ENCODE data around the gene VARS1.

The VARS1 gene

DNA sequence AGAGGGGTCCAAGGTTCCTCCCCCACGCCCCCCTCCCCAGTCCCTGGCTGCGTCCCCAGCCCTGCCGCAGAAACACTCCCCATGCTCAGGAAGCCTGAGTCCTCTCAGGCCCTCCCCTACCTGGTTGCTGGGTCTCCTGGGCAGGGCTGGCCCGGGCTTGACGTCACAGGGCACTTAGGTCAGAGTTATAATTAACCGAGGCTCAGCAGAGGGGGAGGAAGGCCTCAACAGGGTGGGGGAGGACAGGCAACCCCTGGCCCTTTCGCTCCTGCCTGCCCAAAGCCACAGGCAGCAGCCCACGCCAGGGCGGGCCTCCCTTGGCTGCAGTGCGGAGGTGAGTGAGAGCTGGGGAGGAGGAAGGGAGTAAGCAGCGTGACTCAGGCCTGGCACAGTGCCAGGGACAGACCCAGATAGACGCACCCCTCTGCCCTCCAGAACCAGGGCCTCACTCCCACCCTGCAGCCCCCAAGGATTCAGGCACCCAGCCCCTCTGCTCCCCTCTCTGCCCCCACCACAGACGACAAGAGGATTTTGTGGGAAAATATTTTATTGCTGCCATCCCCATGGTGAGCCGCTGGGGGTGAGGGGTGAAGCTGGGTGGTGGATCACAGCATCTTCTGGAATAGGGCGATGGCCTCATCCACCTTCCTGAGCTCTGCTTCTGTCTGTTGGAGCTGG, 18.4 kb downstream of the VARS1 start, which contains the start of gene VWA7:
Gene VWA7, minus strand, starts transcription at position 340 of the 678 bp plus-strand sequence. CDS start 549 bp downstream, outside the sequence.
- ChIA-PET CTCF (interaction anchor here (0.5 to 2.0 kb wide), 4 partner anchors 14 to 148 kb away, joined by 3 to 12 read pairs (median 4); no protein-coding TSS in a partner anchor), POLR2A (interaction anchor here (0.8 to 3.8 kb wide), 8 partner anchors 14 to 86 kb away, joined by 3 to 17 read pairs (median 4); partner anchors contain the start of genes ABHD16A, HSPA1A, HSPA1B and HSPA1L)
- peak; percentile 65 for DNase-seq (ENCODE audit: extremely low spot score)
- no peak for TF ChIP-seq NFRKB (IDR thresholded peaks at IDR 0.05)
- TF ChIP-seq TARDBP (IDR thresholded peaks at IDR 0.05) = no peak
- TF ChIP-seq FOXM1 (IDR thresholded peaks at IDR 0.05; ENCODE audit: borderline replicate concordance) = no peak
- TF ChIP-seq HDGF (IDR thresholded peaks at IDR 0.05; ENCODE audit: borderline replicate concordance) = no peak
- no peak for TF ChIP-seq SUZ12 (IDR thresholded peaks at IDR 0.05)
- no peak for TF ChIP-seq FOXA1 (IDR thresholded peaks at IDR 0.05)
- TF ChIP-seq, protein P1, sequence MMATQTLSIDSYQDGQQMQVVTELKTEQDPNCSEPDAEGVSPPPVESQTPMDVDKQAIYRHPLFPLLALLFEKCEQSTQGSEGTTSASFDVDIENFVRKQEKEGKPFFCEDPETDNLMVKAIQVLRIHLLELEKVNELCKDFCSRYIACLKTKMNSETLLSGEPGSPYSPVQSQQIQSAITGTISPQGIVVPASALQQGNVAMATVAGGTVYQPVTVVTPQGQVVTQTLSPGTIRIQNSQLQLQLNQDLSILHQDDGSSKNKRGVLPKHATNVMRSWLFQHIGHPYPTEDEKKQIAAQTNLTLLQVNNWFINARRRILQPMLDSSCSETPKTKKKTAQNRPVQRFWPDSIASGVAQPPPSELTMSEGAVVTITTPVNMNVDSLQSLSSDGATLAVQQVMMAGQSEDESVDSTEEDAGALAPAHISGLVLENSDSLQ (IDR thresholded peaks at IDR 0.05) = no peak
- no peak for TF ChIP-seq ARNT (IDR thresholded peaks at IDR 0.05)
- TF ChIP-seq ZNF384 (IDR thresholded peaks at IDR 0.05) = no peak
- TF ChIP-seq FOXK2 (IDR thresholded peaks at IDR 0.05) = no peak
- no peak for TF ChIP-seq CTBP1 (IDR thresholded peaks at IDR 0.05; ENCODE audit: borderline replicate concordance)
- TF ChIP-seq L3MBTL2 (conservative IDR thresholded peaks at IDR 0.05) = no peak
- no peak for TF ChIP-seq LEF1 (IDR thresholded peaks at IDR 0.05; ENCODE audit: borderline replicate concordance)
- no peak for TF ChIP-seq ELF4 (IDR thresholded peaks at IDR 0.05)
- TF ChIP-seq BHLHE40 (IDR thresholded peaks at IDR 0.05; ENCODE audit: borderline replicate concordance) = no peak
- TF ChIP-seq SP1 (IDR thresholded peaks at IDR 0.05) = no peak

DNA sequence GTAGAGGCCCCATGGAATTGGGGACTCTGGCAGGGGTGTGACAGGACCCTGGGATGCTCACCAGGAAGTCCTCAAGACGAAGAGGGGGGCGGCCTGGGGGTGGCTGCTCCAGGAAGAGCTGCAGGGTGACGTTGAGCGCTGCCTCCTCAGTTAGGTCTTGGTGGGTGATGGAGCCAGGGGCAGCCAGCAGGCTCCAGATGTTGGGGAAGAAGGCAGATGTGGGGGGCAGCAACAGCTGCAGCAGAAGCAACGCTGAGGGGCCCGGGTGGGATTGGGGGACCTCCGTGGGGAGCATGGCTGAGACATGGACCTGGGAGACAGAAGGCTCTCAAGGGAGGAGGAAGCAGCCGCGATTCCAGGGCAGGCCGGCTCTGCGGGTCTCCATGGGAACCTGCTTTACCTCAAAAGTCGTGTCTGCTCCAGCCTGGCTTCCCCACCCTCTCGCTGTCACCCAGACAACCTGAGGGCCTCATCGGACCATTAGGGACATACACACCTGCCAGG, 19.0 kb downstream of the VARS1 start:
- no peak for DNase-seq (ENCODE audit: extremely low spot score)
- CTCF ChIA-PET = no interaction called here
- POLR2A ChIA-PET = interaction anchor here (1.6 kb wide), 1 partner anchor 30 kb away, joined by 5 read pairs; the partner anchor contains the start of gene LSM2

DNA sequence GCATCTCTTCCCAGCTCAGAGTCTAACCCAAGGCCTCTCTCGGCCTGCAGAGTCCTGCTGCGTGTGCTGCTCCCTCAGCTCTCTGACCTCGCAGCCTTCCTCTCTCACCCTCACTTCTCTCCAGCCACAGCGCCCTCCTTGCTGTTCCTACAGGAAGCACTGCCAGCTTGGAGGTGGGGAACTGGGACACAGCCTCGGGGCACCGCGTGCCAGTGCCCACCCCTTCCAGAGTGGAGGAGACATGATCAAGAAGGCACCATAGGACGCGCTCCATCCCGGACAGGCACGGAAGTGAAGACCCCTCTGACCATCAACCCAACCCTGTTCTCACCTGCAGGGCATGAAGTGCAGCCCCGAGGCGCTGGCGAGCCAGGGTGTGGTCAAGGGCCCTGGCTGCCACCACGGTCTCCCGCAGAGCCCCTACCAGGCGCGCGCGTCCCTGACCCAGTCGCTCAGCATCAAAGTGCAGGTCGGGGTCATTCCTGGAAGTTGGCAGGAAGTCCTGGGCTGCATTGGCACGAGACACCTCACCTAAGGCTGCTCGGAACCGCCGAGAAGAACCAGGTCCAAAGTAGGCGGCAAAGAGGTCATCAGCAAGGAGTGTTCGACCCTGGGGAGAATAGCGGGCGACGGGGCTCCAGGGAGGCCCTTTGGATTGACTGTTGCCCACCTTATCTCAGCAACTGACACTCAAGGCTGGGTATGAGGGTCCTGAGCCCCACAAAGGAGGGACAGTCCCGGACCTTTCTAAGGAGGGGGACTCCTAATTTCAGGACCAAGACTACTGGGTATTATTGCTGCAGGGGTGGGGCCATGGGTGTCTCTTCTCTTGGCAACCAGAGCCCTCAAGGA, 19.7 kb downstream of the VARS1 start:
- CTCF ChIA-PET = interaction anchor here (0.8 to 1.8 kb wide), 3 partner anchors 15 to 165 kb away, joined by 4 to 6 read pairs (median 5); no protein-coding TSS in a partner anchor
- TF ChIP-seq SP1 (IDR thresholded peaks at IDR 0.05) = no peak
- TF ChIP-seq LEF1 (IDR thresholded peaks at IDR 0.05; ENCODE audit: borderline replicate concordance) = no peak
- TF ChIP-seq FOXM1 (IDR thresholded peaks at IDR 0.05; ENCODE audit: borderline replicate concordance) = no peak
- TF ChIP-seq FOXK2 (IDR thresholded peaks at IDR 0.05) = no peak
- no peak for TF ChIP-seq NFRKB (IDR thresholded peaks at IDR 0.05)
- TF ChIP-seq, protein P1 (IDR thresholded peaks at IDR 0.05) = no peak
- TF ChIP-seq CTBP1 (IDR thresholded peaks at IDR 0.05; ENCODE audit: borderline replicate concordance) = no peak
- TF ChIP-seq ARNT (IDR thresholded peaks at IDR 0.05) = no peak
- no peak for TF ChIP-seq FOXA1 (IDR thresholded peaks at IDR 0.05)
- no peak for TF ChIP-seq ELF4 (IDR thresholded peaks at IDR 0.05)
- TF ChIP-seq HDGF (IDR thresholded peaks at IDR 0.05; ENCODE audit: borderline replicate concordance) = no peak
- no peak for TF ChIP-seq BHLHE40 (IDR thresholded peaks at IDR 0.05; ENCODE audit: borderline replicate concordance)
- no peak for TF ChIP-seq TARDBP (IDR thresholded peaks at IDR 0.05)
- TF ChIP-seq SUZ12 (IDR thresholded peaks at IDR 0.05) = no peak
- POLR2A ChIA-PET = interaction anchor here (0.9 to 3.1 kb wide), 5 partner anchors 36 to 111 kb away, joined by 3 to 11 read pairs (median 6); partner anchors contain the start of genes ABHD16A, GPANK1, HSPA1A and HSPA1B
- no peak for DNase-seq (ENCODE audit: extremely low spot score)

More for the DNA sequence above, 19.0 kb downstream of the VARS1 start:
- no peak for TF ChIP-seq ZNF384 (IDR thresholded peaks at IDR 0.05)

DNA sequence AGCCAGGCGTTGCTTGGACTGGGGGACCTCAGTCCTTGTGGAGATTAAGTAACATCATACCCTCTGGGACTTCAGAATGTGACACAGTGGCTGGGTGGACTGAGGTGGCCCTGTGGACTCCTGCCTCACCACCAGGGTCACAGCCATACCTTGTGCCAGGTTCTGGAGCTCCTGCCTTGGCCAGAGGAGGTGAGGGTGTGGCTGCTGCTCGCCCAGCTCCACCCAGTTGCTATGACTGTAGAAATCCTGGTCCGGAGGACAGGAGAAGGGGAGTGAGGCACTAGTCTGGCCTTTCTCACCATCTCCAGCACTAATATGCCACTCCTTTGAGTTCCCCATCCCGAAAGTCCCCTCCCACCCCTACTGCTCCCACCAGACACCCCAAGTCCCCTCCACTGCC, 20.4 kb downstream of the VARS1 start:
- DNase-seq (ENCODE audit: extremely low spot score) = no peak
- ChIA-PET POLR2A (interaction anchor here (0.9 to 3.1 kb wide), 5 partner anchors 36 to 110 kb away, joined by 3 to 11 read pairs (median 6); partner anchors contain the start of genes ABHD16A, GPANK1, HSPA1A and HSPA1B), CTCF (interaction anchor here (0.8 to 1.8 kb wide), 3 partner anchors 16 to 165 kb away, joined by 4 to 6 read pairs (median 5); no protein-coding TSS in a partner anchor)
- TF ChIP-seq BHLHE40 (IDR thresholded peaks at IDR 0.05; ENCODE audit: borderline replicate concordance) = no peak
- no peak for TF ChIP-seq CTBP1 (IDR thresholded peaks at IDR 0.05; ENCODE audit: borderline replicate concordance)
- TF ChIP-seq L3MBTL2 (conservative IDR thresholded peaks at IDR 0.05) = no peak
- no peak for TF ChIP-seq FOXM1 (IDR thresholded peaks at IDR 0.05; ENCODE audit: borderline replicate concordance)
- TF ChIP-seq, protein P1 (IDR thresholded peaks at IDR 0.05) = no peak
- TF ChIP-seq ELF4 (IDR thresholded peaks at IDR 0.05) = no peak
- TF ChIP-seq TARDBP (IDR thresholded peaks at IDR 0.05) = no peak
- TF ChIP-seq ZNF384 (IDR thresholded peaks at IDR 0.05) = no peak
- TF ChIP-seq NFRKB (IDR thresholded peaks at IDR 0.05) = no peak
- TF ChIP-seq ARNT (IDR thresholded peaks at IDR 0.05) = no peak
- TF ChIP-seq LEF1 (IDR thresholded peaks at IDR 0.05; ENCODE audit: borderline replicate concordance) = no peak
- TF ChIP-seq SP1 (IDR thresholded peaks at IDR 0.05) = no peak
- TF ChIP-seq FOXK2 (IDR thresholded peaks at IDR 0.05) = no peak
- TF ChIP-seq FOXA1 (IDR thresholded peaks at IDR 0.05) = no peak
- no peak for TF ChIP-seq HDGF (IDR thresholded peaks at IDR 0.05; ENCODE audit: borderline replicate concordance)
- no peak for TF ChIP-seq SUZ12 (IDR thresholded peaks at IDR 0.05)

DNA sequence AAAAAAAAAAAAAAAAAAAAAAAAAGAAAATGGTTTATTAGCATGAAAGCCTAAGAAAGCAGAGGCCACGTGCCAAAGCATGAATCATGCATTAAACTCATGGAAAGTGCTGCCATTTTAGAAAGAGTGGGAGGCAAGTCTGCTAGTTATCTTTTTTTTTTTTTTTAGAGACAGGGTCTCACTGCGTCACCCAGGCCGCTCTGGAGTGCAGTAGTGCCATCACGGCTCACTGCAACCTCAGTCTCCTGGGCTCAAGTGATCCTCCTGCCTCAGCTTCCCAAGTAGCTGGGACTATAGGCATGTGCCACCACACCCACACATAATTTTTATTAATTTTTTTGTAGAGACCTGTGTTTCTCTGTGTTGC, 23.6 kb downstream of the VARS1 start:
- ChIA-PET CTCF (no interaction called here), POLR2A (interaction anchor here (1.8 kb wide), 1 partner anchor 56 kb away, joined by 9 read pairs; the partner anchor contains the start of gene HSPA1B)
- TF ChIP-seq ARNT (IDR thresholded peaks at IDR 0.05) (no peak), SP1 (IDR thresholded peaks at IDR 0.05) (no peak), ELF4 (IDR thresholded peaks at IDR 0.05) (no peak), LEF1 (IDR thresholded peaks at IDR 0.05; ENCODE audit: borderline replicate concordance) (no peak)
- TF ChIP-seq, protein P1 (IDR thresholded peaks at IDR 0.05) = no peak
- no peak for DNase-seq (ENCODE audit: extremely low spot score)
